Lung (tissue), 12 donors: ENCODE data around the gene RIPK3. TPM values are rescaled to one million over a fixed set of nuclear protein-coding genes. Genes with fewer than 3 reads are reported as not detected.
A peak's percentile ranks its signal among the peaks of the same experiment; 100 is the strongest.
"Not testable (repeated sequence)": the region's sequence is repeated elsewhere in the genome, so short reads cannot be mapped to it uniquely, and the experiment has no call there.

Source experiments
- ATAC-seq: fragments of 200-7000 bp; cut with Tn5 transposase; one replicate; pipeline ENCODE4 v1.9.1; 2020; ENCODE audit warnings: moderate number of reproducible peaks; ENCODE audit not compliant: insufficient read depth, low FRiP score
- DNase-seq, 3 donors: peaks; one replicate each; pipeline ENCODE4 v3.0.0-alpha.2; 2013 to 2017
- H3K27ac ChIP-seq, 2 donors: one replicate each; pipeline ENCODE4 v1.5.1; 2013; ENCODE audit warnings: mild to moderate bottlenecking in 2 of 2, moderate library complexity in 2 of 2, control low read depth in 1 of 2, inconsistent platforms in 1 of 2, low read depth in 1 of 2, low read length in 1 of 2
- H3K27me3 ChIP-seq, 3 donors: one replicate each; pipeline ENCODE4 v1.5.1; 2013; ENCODE audit warnings: low read length in 2 of 3; ENCODE audit not compliant: control insufficient read depth in 3 of 3, insufficient read depth in 3 of 3
- H3K36me3 ChIP-seq, 4 donors: one replicate each; pipeline ENCODE4 v1.5.1; 2013; ENCODE audit warnings: low read length in 4 of 4, mild to moderate bottlenecking in 1 of 4, moderate library complexity in 1 of 4; ENCODE audit not compliant: control insufficient read depth in 4 of 4, insufficient read depth in 4 of 4
- H3K4me1 ChIP-seq, 5 donors: one replicate each; pipeline ENCODE4 v1.5.1; 2013; ENCODE audit warnings: low read length in 5 of 5, mild to moderate bottlenecking in 2 of 5, moderate library complexity in 1 of 5; ENCODE audit not compliant: control insufficient read depth in 5 of 5, insufficient read depth in 5 of 5
- H3K4me3 ChIP-seq: one replicate; pipeline ENCODE4 v1.5.1; 2013; ENCODE audit warnings: mild to moderate bottlenecking, control low read depth, moderate library complexity
- H3K9ac ChIP-seq, 2 donors: one replicate each; pipeline ENCODE4 v1.5.1; 2013; ENCODE audit warnings: low read length in 2 of 2, control low read depth in 1 of 2; ENCODE audit not compliant: insufficient read depth in 1 of 2
- H3K9me3 ChIP-seq, 4 donors: one replicate each; pipeline ENCODE4 v1.5.1; 2013; ENCODE audit warnings: low read length in 3 of 4, mild to moderate bottlenecking in 1 of 4, moderate library complexity in 1 of 4; ENCODE audit not compliant: control insufficient read depth in 4 of 4, insufficient read depth in 3 of 4
- CTCF ChIP-seq: IDR thresholded peaks from 2 replicates; pipeline ENCODE4 v1.5.1; 2012; ENCODE audit warnings: mild to moderate bottlenecking; ENCODE audit errors: control extremely low read depth, extremely low read depth
- WGBS, 2 donors: extraction: QIAGEN DNeasy Blood & Tissue Kit; methylation state at CpG; one replicate each; pipeline ENCODE4 v1.1.7; 2013; 5-methylcytosine and 5-hydroxymethylcytosine counted together
- polyA plus RNA-seq, 2 donors: library from polyadenylated mRNA; stranded (reverse); fragments of 200-250 nt; gene quantifications; one replicate each; pipeline ENCODE4 v1.2.1, GENCODE V29; 2013
- total RNA-seq, 2 donors: library from RNA; depleted of rRNA in 1 of 2; stranded (reverse); fragments of >200 nt in 1 of 2; gene quantifications; one replicate each; pipeline ENCODE4 v1.2.1, GENCODE V29; 2014 to 2021
- donor health status: control.
- donor health status: control.
- donor health status: Bipolar disorder and iron deficiency.
- donor health status: healthy.
- donor health status: DM: yes; HTN: yes; CAD: no.

The RIPK3 gene
- total and polyA plus RNA-seq, 4 donors = 6.4 to 26.0 (median 18.2) TPM

DNA sequence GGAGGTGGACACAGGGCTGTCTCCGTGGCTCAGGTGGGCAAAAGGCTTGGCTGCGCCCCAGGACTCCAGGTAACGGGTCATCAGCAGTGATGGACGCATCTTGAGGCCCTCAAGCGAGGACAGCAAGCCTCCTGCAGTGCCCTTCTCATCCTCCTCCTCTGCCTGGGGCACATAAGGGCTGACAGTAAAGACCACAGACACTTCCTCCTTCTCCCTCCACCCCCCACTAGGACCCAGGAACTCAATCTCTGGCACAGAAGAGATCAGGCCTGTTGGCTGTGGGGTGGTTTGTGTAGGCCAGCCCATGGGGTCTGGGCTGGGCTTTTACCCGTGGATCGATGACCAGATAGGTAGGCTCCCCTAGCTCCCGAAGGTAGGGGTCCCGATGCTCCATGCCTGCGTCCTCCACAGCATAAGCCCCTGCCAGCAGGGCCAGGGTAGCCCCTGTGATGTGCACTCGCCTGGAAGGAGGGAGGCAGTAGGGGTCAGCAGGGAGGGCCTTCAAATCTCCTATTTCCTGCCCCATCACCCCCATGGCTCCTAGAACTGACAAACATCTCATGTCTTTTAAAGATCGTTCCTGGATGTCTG, 10.6 kb downstream of the RIPK3 start:
- Histone ChIP-seq H3K4me3 (no peak overlapping the region), H3K9me3 (no peaks in the 10 kb centered on the region), H3K27me3 (peaks cover 0 to 19% (median 17%) of the 10 kb centered on the region in 3 donors), H3K4me1 (peaks cover 0 to 13% (median under 1%) of the 10 kb centered on the region in 5 donors), H3K9ac (no peak overlapping the region), H3K36me3 (peaks cover 0 to 4% (median 0%) of the 10 kb centered on the region in 4 donors), H3K27ac (peak overlapping the region in 1 of 2 donors; percentile 34)
- TF ChIP-seq CTCF = no peak
- WGBS, 2 donors = 85 to 88% methylated on average over 11 to 12 of the region's 12 CpGs
- ATAC-seq (no peak), DNase-seq (no peak)

- H3K4me3 ChIP-seq, H3K27me3 ChIP-seq, H3K9me3 ChIP-seq, H3K36me3 ChIP-seq, H3K9ac ChIP-seq, H3K27ac ChIP-seq, ATAC-seq: not testable (repeated sequence)
- peaks cover 0 to 14% (median 0%) of the 10 kb centered on the region in 5 donors for H3K4me1 ChIP-seq
- DNase-seq = peak in 2 of 3 donors; percentile 39 to 42
- TF ChIP-seq CTCF = peak; percentile 27
- WGBS, 2 donors = 4 to 13% methylated on average over 9 of the region's 9 CpGs
Measured at GRCh38 chr14:24327914-24328313, 11.9 kb downstream of the RIPK3 start.

DNA sequence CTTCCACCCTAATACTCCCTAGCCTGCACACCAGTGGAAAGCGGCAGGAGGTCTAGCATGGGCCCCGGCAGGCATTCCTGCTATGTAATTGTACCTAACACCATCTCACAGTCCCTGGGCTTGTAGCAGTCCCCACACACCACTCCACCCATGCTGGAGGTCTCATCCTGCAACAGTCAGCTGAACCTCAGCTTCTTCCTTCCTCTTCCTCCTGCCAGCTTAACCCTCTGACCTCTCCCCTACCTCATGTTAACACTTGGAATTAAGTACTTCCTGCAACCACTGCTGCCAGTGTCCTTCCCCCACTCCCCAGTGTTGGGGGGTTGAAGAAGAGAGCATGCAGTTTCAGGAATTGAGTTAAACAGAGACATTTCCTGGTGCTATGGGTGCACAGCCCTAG, 12.5 kb downstream of the RIPK3 start:
- no peak overlapping the region for H3K9ac ChIP-seq
- 72 to 76% methylated on average over 2 of the region's 2 CpGs for WGBS, 2 donors
- no peaks in the 10 kb centered on the region for H3K9me3 ChIP-seq
- H3K36me3 ChIP-seq = peaks cover 0 to 5% (median 0%) of the 10 kb centered on the region in 4 donors
- DNase-seq (no peak), ATAC-seq (no peak)
- peaks cover 0 to 5% (median 4%) of the 10 kb centered on the region in 3 donors for H3K27me3 ChIP-seq
- peak overlapping the region in 1 of 2 donors; percentile 5 for H3K27ac ChIP-seq
- no peak for TF ChIP-seq CTCF
- H3K4me1 ChIP-seq = peaks cover 0 to 14% (median 0%) of the 10 kb centered on the region in 5 donors
- no peak overlapping the region for H3K4me3 ChIP-seq
